Measurements from ENCODE around the gene ZNF335. TPM values are rescaled to one million over a fixed set of nuclear protein-coding genes. Genes with fewer than 3 reads are reported as not detected.

The ZNF335 gene
- total and polyA plus RNA-seq, 2 of the 8 experiments (the other 6 are each of a cell fraction or from before 2014, with no cell fraction given), result 12.4 to 14.6 TPM

DNA sequence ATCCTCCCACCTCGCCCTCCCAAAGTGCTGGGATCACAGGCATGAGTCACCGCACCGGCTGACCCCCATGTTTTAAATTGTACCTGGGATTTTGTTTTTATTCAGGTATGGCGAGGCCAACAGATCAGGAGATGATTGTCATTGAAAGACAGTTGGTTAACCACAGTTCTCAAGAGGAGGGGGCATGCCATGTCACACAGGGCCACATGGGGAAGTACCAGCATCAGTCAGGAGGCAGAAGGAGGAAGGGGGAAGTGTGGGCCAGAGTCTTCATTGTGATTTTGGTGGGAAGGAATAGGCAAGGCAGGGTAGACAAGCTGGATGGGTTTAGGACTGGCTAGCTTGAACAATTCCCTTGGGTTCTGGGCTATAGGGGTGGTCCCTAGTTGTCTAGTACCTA is 26.8 kb upstream of the ZNF335 start:
- H3K9me3 ChIP-seq (ENCODE audit: insufficient read depth in 2 of 2, low read depth in 1 of 2, low read length in 1 of 2), result no peaks in the 10 kb centered on the region
- no peak overlapping the region for H2AFZ ChIP-seq (ENCODE audit: low read length)
- FAIRE-seq (no peak), DNase-seq (ENCODE audit: low read depth in 1 of 2, low spot score in 2 of 2) (no peak)
- no peaks in the 10 kb centered on the region for H3K79me1 ChIP-seq (ENCODE audit: low read depth, low read length)
- H3K4me2 ChIP-seq (ENCODE audit: insufficient read depth in 1 of 2, low read depth in 2 of 2, low read length in 2 of 2), result no peak overlapping the region
- no peak overlapping the region for H3K4me3 ChIP-seq (ENCODE audit: extremely low read depth in 1 of 4, insufficient read depth in 2 of 4, low read depth in 3 of 4, low read length in 4 of 4)
- no peak overlapping the region for H4K5ac ChIP-seq (ENCODE audit: insufficient read length, low read depth, low read length)
- no peak overlapping the region for H3K27ac ChIP-seq (ENCODE audit: low read depth, low read length)
- H2BK12ac ChIP-seq (ENCODE audit: low read depth, low read length), result no peak overlapping the region
- H3K23me2 ChIP-seq (ENCODE audit: low read depth, low read length), result no peaks in the 10 kb centered on the region
- no peak overlapping the region for H3K56ac ChIP-seq (replicated peaks; ENCODE audit: insufficient read length, low read depth, low read length)
- H2BK20ac ChIP-seq (ENCODE audit: low read length), result no peak overlapping the region
- no peak overlapping the region for H2BK15ac ChIP-seq (ENCODE audit: low read length)
- ChIA-PET POLR2A (ENCODE audit: partially characterized antibody) (interaction anchor here (2.9 kb wide), 1 partner anchor 11 kb away, joined by 12 read pairs; no protein-coding TSS in a partner anchor), CTCF (ENCODE audit: partially characterized antibody) (interaction anchor here (0.8 to 14.5 kb wide), 8 partner anchors 9 to 451 kb away, joined by 3 to 114 read pairs (median 4); partner anchors contain the start of gene EPPIN)
- H3K23ac ChIP-seq (ENCODE audit: insufficient read length), result no peak overlapping the region
- WGBS, 2 experiments (ENCODE audit: extremely low coverage in 1 of 2, insufficient coverage in 1 of 2, insufficient read length in 1 of 2, insufficient replicate concordance in 2 of 2, low coverage in 1 of 2, low lambda C conversion rate in 2 of 2, missing lambda C conversion rate in 1 of 2), result 87% methylated on average over 4 of the region's 4 CpGs; no CpG with 5 or more reads in 1 of the 2 experiments
- H3K79me2 ChIP-seq (ENCODE audit: control insufficient read depth in 1 of 2, insufficient read depth in 2 of 2, low read length in 2 of 2), result no peaks in the 10 kb centered on the region
- H4K20me1 ChIP-seq (replicated peaks in 1 of 2; ENCODE audit: control insufficient read depth in 1 of 2, insufficient read depth in 2 of 2, low read length in 2 of 2), result no peaks in the 10 kb centered on the region
- H3K4ac ChIP-seq (replicated peaks; ENCODE audit: insufficient read length, low read depth, low read length), result no peak overlapping the region
- H3K4me1 ChIP-seq (replicated peaks in 1 of 4; ENCODE audit: control insufficient read depth in 3 of 4, insufficient read depth in 4 of 4, low read length in 3 of 4), result peaks cover 0 to 8% (median 5%) of the 10 kb centered on the region in 4 experiments; a peak in 6 of 7 replicates
- no peak overlapping the region for H2AK5ac ChIP-seq (ENCODE audit: low read depth, low read length)
- H4K91ac ChIP-seq (replicated peaks; ENCODE audit: insufficient read length, low read length), result no peak overlapping the region
- no peak overlapping the region for H3K9ac ChIP-seq (replicated peaks in 1 of 4; ENCODE audit: extremely low read depth in 1 of 4, low read depth in 3 of 4, low read length in 3 of 4)
- no peaks in the 10 kb centered on the region for H3K36me3 ChIP-seq (ENCODE audit: control insufficient read depth in 2 of 4, insufficient read depth in 4 of 4, low read length in 3 of 4)
- H3K27me3 ChIP-seq (replicated peaks in 1 of 4; ENCODE audit: control insufficient read depth in 3 of 4, extremely low read depth in 1 of 4, insufficient read depth in 3 of 4, low read length in 3 of 4), result no peaks in the 10 kb centered on the region
- H2BK5ac ChIP-seq (ENCODE audit: low read depth, low read length), result no peak overlapping the region
- H4K8ac ChIP-seq (ENCODE audit: extremely low read depth, insufficient read depth, low read length), result no peak overlapping the region
- H3K18ac ChIP-seq (ENCODE audit: extremely low read depth, low read length), result no peak overlapping the region
- no peak overlapping the region for H3K14ac ChIP-seq (ENCODE audit: insufficient read length)
- H2BK120ac ChIP-seq (replicated peaks; ENCODE audit: low read depth, low read length), result no peak overlapping the region
- TF ChIP-seq BCL11A (IDR thresholded peaks at IDR 0.05; ENCODE audit: low read depth in 2 of 2, low read length in 2 of 2) (no peak), GABPA (IDR thresholded peaks at IDR 0.05; ENCODE audit: borderline replicate concordance, insufficient read depth, low read length) (no peak), BACH1 (IDR thresholded peaks at IDR 0.05; ENCODE audit: low read length) (no peak), ASH2L (IDR thresholded peaks at IDR 0.05; ENCODE audit: low read length) (no peak), RXRA (IDR thresholded peaks at IDR 0.05; ENCODE audit: insufficient read depth, low read depth, low read length) (no peak)
- TF ChIP-seq, protein P1, sequence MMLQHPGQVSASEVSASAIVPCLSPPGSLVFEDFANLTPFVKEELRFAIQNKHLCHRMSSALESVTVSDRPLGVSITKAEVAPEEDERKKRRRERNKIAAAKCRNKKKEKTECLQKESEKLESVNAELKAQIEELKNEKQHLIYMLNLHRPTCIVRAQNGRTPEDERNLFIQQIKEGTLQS (IDR thresholded peaks at IDR 0.05; ENCODE audit: insufficient read depth, low read depth, low read length), result no peak
- TF ChIP-seq, protein P2, sequence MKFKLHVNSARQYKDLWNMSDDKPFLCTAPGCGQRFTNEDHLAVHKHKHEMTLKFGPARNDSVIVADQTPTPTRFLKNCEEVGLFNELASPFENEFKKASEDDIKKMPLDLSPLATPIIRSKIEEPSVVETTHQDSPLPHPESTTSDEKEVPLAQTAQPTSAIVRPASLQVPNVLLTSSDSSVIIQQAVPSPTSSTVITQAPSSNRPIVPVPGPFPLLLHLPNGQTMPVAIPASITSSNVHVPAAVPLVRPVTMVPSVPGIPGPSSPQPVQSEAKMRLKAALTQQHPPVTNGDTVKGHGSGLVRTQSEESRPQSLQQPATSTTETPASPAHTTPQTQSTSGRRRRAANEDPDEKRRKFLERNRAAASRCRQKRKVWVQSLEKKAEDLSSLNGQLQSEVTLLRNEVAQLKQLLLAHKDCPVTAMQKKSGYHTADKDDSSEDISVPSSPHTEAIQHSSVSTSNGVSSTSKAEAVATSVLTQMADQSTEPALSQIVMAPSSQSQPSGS (IDR thresholded peaks at IDR 0.05; ENCODE audit: low read length), result no peak

Measured in H1 (cell line).